Measurements from ENCODE around the gene CDC42BPA.
"Not testable (repeated sequence)": the region's sequence is repeated elsewhere in the genome, so short reads cannot be mapped to it uniquely, and the experiment has no call there.

The CDC42BPA gene

DNA sequence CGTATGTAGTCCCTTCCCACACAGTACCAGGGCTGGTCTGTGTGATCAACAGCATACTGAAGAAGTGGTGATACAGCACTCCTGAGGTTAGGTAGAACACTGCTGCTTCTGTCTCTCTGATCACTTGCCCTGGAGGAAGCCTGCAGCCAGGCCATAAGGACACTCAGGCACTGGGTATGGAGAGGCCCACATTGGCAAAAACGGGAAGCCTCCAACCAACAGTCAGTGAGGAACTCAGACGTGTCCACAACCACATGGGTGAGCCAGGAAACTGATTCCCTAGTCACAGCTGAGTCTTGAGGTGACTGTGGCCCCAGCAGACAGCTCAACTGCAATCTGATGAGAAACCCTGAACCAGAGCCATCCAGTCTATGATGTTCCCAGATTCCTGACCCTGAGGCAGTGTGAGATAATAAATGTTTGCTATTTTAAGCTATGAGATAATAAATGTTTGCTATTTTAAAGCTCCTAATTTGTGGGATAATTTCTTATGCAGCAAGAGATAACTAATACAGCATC, 315.7 kb downstream of the CDC42BPA start:
- DNase-seq (ENCODE audit: extremely low read depth in 1 of 2, low read depth in 1 of 2), result no peak

DNA sequence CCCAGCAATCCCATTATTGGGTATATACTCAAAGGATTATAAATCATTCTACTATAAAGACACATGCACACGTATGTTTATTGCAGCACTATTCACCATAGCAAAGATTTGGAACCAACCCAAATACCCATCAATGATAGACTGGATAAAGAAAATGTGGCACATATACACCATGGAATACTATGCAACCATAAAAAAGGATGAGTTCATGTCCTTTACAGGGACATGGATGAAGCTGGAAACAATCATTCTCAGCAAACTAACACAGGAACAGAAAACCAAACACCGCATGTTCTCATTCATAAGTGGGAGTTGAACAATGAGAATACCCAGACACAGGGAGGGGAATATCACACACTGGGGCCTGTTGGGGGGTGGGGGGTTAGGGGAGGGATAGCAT, 318.7 kb downstream of the CDC42BPA start:
- not testable (repeated sequence) for DNase-seq (ENCODE audit: extremely low read depth in 1 of 2, low read depth in 1 of 2)

DNA sequence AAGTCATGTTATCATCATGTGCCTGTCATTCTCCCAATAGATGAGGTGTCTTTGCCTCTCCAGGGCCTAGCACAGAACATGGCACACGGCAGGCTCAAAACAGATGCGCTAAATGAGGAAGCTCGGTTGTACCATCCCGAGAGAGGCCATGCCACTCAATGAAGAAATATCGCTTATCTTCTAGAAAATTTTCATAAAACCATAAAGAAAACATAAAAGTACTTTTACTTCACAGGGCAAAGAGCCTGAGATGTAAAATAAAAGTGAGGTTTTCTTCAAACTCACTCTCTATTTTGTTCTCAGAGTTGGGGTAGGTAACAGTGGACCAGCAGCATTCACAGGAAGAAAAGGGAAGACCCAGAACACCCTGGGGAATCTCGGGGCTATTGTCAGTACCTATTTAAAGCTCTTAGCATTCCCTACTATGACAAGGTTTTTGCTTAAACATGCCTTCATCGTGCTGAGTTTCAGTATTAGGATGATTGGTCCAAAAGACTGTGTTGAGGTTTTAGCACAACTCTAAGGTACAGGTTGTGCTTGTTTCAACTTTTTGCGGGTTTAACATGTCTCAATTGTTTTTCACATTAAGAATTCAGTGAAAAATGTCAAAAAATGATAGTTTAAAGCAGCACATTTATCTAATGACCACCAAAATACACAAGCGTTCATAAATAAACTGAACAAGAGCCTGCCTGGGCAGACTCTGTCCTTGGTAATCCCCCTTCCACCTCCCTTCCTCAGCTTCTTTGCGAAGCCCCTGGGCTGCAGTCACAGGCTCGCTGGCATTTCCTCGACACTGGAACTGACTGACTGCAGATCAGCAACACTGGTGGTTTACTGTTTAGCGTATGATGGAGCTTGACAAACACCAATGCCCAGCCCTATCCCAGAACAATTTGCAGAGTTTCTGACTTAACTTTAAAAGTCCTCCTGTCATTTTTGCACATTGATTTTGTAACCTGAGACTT, 322.6 kb downstream of the CDC42BPA start:
- no peak for DNase-seq (ENCODE audit: extremely low read depth in 1 of 2, low read depth in 1 of 2)

DNA sequence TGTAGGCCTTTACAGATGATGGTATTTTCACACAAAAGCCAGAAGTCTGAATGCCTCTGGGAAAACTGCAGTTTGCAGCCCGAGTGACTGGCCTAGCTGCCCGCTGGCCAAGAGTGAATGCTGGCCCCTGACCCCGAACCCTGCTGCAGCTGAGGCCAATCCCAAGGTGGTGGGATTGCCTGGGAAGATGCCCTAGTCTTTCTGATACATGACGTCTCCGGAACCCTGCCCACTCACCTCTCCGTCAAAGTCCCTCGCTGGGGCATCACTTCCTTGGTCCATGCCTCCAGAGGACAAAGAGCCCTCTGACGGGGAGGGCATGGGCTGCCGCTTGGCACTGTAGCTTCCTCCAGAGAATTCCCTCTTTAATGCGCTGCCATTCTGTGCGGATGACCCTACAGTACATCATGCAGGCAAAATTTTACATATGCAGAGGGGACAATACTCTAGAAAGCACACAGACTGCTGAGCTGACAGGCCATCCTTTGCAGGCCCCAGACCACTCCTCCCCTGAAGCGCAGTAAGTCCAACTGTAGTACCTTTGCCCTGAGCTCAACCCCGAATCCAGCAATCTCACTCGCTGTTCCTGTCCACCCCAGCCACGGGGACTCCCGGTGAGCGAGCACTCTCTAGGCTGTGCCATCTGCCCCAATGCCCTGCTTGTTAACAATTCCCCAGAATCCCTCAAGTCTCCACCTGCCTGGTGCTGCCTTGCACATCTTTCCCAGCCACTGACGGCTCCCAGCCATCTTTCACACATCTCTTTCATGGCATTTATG, 323.5 kb downstream of the CDC42BPA start:
- no peak for DNase-seq (ENCODE audit: extremely low read depth in 1 of 2, low read depth in 1 of 2)

DNA sequence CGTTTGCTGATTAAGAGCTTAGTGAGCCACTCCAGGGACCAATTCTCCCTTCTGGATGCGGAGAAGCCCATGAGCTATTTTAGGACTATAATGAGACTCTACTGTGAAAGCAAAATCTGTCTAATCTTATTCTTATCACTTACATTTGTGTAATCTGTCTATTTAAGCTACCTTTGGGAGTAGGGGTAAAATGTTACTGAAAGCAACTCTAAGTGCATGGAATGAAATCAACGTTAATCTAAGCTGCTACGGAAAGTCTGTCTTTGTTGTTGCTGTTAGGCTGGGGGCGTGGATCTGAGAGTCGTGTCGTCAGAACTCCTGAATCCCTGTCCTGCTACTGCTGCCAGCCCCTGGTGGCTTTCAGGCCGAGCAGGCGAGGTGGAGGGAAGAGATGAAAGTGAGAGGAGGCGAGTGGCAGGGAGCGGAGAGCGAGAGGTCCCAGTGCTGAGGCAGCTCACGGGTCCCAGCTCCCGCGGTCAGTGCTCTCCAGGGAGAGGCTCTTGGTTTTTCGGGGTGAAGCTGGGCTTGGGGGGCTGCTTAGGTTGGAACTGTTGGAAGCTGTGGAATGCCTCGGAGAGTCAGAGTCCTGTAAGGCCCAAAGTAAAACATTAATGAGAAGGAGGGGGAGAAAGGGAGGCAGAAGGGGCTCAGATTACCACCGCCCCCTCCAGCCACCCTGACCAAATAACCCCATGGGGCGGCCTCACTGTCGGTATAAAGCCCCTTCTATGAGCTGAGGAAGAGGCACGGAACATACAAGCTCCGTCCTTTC, 324.3 kb downstream of the CDC42BPA start:
- DNase-seq (ENCODE audit: extremely low read depth in 1 of 2, low read depth in 1 of 2), result no peak

DNA sequence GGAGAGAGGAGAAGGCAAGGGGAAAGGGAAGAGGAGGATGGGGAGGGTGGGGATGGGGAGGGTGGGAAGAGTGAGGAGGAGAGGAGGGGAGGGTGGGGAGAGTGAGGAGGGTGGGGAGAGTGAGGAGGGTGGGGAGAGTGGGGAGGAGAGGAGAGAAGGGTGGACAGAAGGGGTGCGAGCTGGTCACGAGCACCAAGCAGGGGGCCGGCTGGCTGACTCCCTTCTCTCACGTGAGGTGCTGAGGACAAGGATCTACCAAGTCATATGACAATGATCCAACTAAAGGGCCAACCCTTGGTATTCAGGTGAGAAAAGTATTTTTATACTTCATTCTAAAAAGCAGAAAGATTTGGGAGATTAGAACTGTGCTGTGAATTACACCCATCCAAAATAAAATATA, 326.4 kb downstream of the CDC42BPA start:
- DNase-seq (ENCODE audit: extremely low read depth in 1 of 2, low read depth in 1 of 2), result no peak

DNA sequence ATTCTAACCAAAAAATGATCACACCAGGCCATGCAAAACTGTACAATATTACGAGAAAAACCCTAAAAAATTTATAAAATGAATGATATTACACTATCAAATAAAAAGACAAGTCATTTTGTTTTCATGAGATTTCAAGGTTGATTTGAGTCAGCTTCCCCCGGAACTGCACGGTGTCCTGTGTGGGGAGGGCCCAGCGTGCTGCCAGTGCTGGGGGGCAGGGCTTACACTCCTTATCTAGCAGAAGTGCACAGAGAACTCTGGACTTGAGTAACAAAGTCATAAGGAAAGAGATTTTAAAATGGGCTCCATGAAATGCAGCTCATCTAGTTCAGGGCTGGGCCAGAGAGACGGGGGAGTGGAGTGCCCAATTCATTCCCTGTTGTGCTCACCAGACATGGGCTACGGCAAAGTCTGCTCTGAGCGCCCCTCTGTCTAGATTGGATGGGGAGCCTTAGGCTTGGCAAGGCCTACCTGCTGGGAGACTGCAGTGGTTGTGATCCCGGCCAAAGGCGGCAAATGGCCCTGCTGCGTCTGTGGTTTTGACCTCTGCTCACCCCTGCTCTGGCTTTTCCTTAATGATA, 328.1 kb downstream of the CDC42BPA start:
- DNase-seq (ENCODE audit: extremely low read depth in 1 of 2, low read depth in 1 of 2), result peak; percentile 13 to 44

DNA sequence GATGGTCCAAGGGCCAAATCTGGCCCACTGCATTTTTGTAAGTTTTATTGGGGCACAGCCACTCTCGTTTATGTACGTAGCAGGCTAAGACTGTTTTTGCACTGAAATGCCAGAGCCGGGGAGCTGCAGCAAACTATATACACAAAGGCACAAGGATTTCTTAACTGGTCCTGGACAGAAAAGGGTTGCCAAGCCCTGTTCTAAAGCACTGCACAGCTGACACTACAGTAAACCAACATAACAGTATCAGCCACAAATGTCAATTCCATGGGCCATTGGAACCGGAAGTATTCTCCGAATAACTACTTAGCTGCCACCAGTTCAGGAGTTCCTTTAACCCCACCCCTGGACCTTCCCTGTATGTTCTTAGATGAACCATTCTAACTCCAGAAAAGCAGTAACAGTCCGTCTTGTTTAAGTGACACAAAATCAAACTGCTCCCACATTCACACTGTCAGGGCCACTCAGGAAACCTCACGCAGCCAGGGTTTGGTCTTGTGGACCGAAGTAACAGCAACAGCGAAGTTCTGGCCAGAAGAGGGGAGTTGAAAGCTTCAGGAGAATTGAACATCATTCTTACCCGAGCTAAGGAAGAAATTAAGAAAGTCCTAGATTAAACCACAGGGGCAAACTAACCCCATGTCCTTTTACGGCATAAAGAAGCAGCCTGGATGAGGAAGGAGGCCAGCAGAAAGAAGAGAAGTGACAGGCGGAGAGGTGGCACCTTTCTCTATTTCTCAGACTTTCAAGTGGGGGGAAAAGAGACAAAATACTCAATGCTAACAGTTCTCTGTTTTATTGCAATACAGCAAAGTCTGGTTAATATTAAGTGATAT, 329.0 kb downstream of the CDC42BPA start:
- no peak for DNase-seq (ENCODE audit: extremely low read depth in 1 of 2, low read depth in 1 of 2)

DNA sequence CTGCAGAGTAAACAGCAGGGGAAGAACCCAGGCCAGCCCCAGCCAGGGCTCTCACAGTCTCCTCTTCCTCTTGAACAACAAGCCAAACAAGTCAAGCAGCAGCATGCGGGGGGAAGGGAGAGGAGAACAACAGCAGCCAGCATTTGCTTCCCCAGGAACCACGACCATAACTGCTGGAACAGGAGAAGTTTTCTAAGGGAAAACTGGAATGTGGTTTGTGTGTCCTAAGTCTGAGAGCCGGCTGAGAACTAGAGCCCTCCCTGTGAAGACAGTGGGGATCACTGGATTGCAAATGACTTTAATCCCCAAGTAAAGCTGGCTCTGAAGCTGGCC, 330.0 kb downstream of the CDC42BPA start:
- DNase-seq (ENCODE audit: extremely low read depth in 1 of 2, low read depth in 1 of 2), result no peak

DNA sequence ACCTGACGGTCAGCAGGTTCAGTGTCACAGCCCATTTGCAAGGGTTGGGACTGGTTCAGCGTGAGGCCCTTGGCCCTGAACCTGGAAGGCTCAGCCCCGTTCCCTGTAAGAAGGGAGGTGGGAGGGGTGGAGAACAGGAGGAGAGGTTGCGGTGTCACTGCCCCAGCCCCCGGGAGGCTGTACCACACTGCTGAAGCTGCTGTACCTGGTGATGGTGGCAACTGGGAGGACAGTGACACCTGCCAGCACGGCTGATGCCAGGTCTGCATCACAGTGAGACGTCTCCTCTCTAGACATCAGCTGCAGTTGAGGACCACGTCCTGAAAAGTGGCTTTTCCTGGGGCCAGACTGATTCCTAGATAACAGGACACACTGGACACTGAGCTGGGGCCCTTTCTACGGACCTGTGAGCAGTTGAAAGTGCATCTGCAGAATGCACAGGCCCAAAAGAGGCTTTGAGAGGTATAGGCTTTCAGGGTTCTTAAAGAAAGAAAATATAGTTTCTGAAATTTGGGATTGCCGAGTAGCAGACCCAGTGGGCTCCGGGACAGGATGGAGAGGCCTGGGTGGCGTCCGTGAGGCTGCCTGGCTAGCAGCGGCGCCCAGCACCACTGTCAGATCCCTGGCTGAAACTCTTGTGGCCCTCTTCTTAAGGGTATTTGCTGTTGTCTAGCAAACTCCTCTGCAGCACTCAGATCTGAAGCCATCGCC, 330.5 kb downstream of the CDC42BPA start:
- DNase-seq (ENCODE audit: extremely low read depth in 1 of 2, low read depth in 1 of 2), result no peak

DNA sequence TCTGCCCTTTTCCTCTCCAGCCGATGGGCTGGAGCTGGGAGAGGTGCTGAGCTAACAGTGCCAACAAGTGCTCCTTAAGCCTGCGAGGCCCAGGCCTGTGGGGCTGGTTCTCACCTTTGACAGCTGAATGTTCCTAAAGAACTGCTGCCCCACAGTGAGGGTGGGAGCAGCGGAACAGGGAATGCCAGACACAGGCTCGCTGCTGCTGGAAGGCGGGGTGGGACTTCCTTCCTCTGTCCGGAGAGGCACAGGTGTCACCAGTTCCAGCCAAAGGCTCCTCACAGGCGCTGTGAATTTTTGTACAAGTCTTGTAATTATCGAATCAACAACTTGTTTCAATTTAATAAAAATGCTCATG, 331.1 kb downstream of the CDC42BPA start:
- no peak for DNase-seq (ENCODE audit: extremely low read depth in 1 of 2, low read depth in 1 of 2)

DNA sequence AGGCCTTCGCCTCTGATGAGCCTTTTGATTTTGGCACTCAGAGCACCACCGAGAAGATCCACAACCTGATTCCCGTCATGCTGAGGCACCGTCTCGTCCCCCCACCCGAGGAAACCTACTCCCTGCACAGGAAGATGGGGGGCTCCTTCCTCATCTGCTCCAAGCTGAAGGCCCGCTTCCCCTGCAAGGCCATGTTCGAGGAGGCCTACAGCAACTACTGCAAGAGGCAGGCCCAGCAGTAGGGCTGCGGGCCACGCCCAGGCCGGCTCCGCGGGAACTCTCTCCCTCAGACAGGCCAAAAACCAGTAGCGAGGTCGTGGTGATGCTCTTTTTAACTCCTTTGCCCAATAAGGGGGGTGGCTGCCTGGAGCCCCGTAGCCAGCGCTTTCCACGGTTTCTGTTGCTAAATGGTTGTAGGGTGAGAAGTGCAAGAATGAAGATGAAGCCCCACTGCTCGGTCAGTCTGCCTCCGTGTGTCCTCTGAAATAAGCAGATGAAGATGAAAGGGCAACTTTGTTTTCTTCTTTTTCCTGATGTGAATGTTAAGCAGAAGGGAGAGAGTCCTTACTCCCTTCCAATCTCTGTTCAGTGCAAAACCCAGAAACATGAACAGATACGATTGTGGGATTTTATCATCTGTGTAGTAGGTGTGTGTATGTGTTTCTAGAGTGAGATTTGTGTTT, 331.7 kb downstream of the CDC42BPA start:
- no peak for DNase-seq (ENCODE audit: extremely low read depth in 1 of 2, low read depth in 1 of 2)

DNA sequence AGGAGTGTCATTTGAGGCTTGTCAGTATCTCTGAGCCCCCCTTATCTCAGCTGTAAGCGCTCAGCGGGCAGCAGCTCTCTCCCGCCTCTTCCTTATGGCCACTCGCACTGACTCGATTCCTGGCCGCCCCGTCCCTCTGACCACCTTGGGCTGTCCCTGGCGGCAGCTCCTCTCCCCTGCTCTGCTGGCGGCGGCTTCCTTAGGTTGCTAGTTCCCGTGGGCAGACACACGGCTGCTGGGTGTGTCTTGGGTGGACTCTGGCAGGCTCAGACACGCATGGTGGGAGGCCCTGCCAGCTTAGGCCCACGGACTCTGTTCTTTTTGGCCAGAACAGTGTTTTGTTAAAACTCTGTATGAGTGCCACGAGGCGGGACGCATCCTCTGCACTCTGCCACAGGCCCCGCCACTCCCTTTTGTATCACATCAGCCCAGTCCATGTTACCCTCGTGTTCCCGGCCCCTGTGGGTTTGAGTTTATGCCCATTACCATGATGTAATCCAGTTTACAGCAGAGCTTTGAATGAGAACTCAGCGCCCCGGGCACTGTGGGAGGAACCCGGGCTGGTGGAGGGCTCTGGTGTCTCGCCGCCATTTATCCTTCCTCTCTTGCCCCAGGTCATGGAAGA, 332.3 kb downstream of the CDC42BPA start:
- no peak for DNase-seq (ENCODE audit: extremely low read depth in 1 of 2, low read depth in 1 of 2)

DNA sequence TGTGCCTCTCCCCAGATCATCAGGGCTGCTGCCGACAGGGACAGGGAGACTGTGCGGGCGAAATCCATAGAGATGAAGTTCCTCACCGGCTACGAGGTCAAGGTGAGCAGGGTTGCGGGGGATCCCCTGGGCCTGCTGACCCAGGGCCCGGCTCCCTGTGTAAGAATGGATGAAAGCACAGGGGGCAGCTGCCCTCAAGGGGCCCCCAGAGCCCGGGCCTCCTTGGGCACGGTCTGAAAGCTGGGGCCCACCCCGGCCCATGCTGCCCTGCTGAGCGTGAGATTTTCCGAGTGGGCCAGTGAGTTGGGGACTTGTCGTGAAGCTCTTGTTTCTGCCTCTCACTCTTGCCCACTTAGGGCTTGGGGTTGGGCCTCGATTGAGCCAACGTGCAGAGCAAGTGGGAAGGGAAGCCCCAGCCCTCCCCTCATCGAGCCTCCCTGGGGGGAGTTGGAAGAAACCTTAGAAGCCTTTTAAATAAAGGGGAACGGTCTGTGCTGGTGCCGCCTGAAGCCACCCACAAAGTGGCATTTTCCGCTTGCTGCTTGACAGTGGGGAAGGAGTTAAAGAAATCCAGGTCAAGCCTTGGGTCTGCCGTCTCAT, 333.0 kb downstream of the CDC42BPA start:
- no peak for DNase-seq (ENCODE audit: extremely low read depth in 1 of 2, low read depth in 1 of 2)

DNA sequence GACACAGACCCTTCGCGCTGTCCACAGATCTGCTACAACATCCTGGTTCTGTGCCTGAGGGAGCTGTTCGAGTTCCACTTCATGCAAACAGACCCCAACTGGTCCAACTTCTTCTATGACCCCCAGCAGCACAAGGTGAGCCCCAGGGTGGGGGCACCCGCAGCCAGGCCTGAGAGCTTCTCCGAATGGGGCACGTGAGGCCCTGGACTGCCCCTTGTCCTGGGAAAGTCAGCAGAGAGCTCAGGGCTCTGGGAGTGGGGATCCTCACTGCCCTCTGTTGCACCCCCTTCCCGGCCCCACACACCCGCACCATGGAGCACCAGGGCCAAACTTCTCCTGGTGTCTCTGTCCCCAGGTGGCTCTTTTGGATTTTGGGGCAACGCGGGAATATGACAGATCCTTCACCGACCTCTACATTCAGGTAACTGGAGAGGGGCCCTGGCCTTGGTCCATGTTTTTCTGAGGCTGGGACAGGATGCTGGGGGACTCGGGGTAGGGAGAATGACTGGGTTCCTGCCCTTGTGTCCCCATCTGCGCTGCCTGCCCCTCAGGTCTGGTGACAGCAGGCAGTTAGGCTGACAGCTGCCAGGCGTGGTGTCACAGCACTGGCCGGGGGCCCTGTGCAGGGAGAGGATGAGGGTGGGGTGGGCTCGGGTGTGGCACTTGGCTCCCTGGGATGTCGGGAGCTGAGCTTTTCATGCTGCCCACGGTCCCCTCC, 333.6 kb downstream of the CDC42BPA start:
- no peak for DNase-seq (ENCODE audit: extremely low read depth in 1 of 2, low read depth in 1 of 2)

DNA sequence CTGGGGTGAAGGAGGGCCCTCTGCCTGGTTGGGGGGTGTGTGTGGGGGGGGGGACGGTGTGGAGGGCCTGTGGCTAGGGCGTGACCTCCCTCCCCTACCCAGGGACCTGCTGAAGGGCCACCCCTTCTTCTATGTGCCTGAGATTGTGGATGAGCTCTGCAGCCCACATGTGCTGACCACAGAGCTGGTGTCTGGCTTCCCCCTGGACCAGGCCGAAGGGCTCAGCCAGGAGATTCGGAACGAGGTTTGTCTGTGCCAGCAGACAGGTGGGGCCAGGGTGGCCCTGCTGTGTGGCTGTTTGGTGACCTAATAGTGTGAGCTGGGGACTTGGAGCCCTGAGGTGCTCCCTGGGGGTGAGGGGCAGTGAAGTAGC, 334.3 kb downstream of the CDC42BPA start:
- no peak for DNase-seq (ENCODE audit: extremely low read depth in 1 of 2, low read depth in 1 of 2)

DNA sequence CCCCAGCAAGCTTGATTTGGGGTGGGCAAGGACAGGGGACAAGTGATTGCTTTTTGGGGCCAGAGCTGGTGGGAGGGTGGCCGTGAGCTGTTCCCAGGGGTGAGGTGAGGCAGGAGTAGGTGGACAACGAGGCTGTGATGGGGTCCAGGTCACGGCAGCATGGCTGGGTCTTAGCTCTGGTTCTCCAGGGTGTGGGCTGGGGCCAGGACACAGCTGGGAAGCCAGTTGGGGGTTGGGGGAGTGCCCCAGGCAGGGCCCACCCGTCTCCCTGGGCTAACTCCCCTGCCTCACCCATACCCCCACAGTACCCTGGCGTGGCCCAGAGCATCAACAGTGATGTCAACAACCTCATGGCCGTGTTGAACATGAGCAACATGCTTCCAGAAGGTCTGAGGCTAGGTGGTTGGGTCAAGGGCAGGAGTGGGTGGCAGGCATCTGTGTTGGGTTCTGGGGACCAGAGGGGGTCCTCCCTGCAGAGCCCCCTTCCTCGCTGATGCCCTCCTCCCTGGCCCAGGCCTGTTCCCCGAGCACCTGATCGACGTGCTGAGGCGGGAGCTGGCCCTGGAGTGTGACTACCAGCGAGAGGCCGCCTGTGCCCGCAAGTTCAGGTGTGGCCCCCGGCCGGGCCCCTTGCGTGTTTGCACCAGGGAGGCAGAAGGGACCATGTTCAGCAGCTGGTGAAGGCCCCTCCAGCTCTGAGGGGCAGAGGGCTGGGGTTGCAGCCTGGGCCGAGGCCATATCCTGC, 334.9 kb downstream of the CDC42BPA start:
- no peak for DNase-seq (ENCODE audit: extremely low read depth in 1 of 2, low read depth in 1 of 2)

Data from stimulated activated CD8-positive, alpha-beta memory T cell treated with anti-CD3 and anti-CD28 coated beads, Interleukin-7, amount 100 ng/mL, for 48 hours (primary cell).